Panc1 (cell line): ENCODE results near the gene LHFPL2. TPM values are rescaled to one million over a fixed set of nuclear protein-coding genes. Genes with fewer than 3 reads are reported as not detected.

Experiments used
- ATAC-seq: fragments of 200-7000 bp; cut with Tn5 transposase; 2 replicates; pipeline ENCODE4 v1.9.1; 2020; ENCODE audit warnings: mild to moderate bottlenecking, moderate library complexity
- BruUV-seq: library from RNA; stranded (reverse); fragments of 400-500 nt; replicated peaks from 2 replicates; lab custom pipeline; 2021; lab: Mats Ljungman, UMichigan
- CTCF ChIA-PET: fragments of 300-600 bp; sonication (Branson Sonifier 250); formaldehyde crosslinking; loops from one replicate; lab custom pipeline; 2022; ENCODE audit warnings: antibody characterized with exemption; lab: Charles Lee
- POLR2A ChIA-PET: fragments of 300-600 bp; sonication (Branson Sonifier 250); formaldehyde crosslinking; loops from one replicate; lab custom pipeline; 2022; ENCODE audit warnings: antibody characterized with exemption; lab: Charles Lee
- DNase-seq: peaks from one replicate; pipeline ENCODE4 v3.0.0-alpha.2; 2010; ENCODE audit warnings: low read depth, low spot score
- H3K27ac ChIP-seq: 2 replicates; pipeline ENCODE4 v1.5.1; 2011; ENCODE audit warnings: mild to moderate bottlenecking, low read length, inconsistent platforms
- H3K27me3 ChIP-seq: fragments of 200-500 bp; sonication (Bioruptor generic); 2 replicates; pipeline ENCODE4 v1.6.0; 2014; ENCODE audit warnings: low read length, inconsistent platforms; ENCODE audit not compliant: control insufficient read depth, insufficient read depth
- H3K36me3 ChIP-seq: fragments of 200-500 bp; sonication (Bioruptor generic); 2 replicates; pipeline ENCODE4 v1.5.1; 2014; ENCODE audit warnings: inconsistent platforms, mild to moderate bottlenecking, low read length, moderate library complexity; ENCODE audit not compliant: control insufficient read depth, insufficient read depth
- H3K4me1 ChIP-seq: 2 replicates; pipeline ENCODE4 v1.5.1; 2011; ENCODE audit warnings: inconsistent platforms, mild to moderate bottlenecking, low read length, moderate library complexity; ENCODE audit not compliant: control insufficient read depth, insufficient read depth
- H3K4me3 ChIP-seq, 2 experiments: 2 replicates each; pipeline ENCODE4 v1.5.1; 2011 to 2012; ENCODE audit warnings: low read depth in 2 of 2, low read length in 2 of 2, mild to moderate bottlenecking in 2 of 2, inconsistent platforms in 1 of 2, moderate library complexity in 1 of 2
- H3K9me3 ChIP-seq: fragments of 200-500 bp; sonication (Bioruptor generic); 2 replicates; pipeline ENCODE4 v1.5.1; 2014; ENCODE audit warnings: low read depth, mild to moderate bottlenecking, inconsistent platforms, low read length, moderate library complexity; ENCODE audit not compliant: control insufficient read depth, insufficient read depth
- POLR2AphosphoS5 ChIP-seq: IDR thresholded peaks from 2 replicates; pipeline ENCODE4 v1.6.1; 2012; ENCODE audit warnings: mild to moderate bottlenecking, low read depth, low read length, moderate library complexity
- SIN3A ChIP-seq: IDR thresholded peaks from 2 replicates; pipeline ENCODE4 v1.6.1; 2012; ENCODE audit warnings: low read depth, mild to moderate bottlenecking, low read length, moderate library complexity, borderline replicate concordance; ENCODE audit not compliant: insufficient read depth
- TCF7L2 ChIP-seq: IDR thresholded peaks from 2 replicates; pipeline ENCODE4 v1.6.1; 2011; ENCODE audit warnings: mild to moderate bottlenecking, low read depth, low read length, inconsistent platforms
- in situ Hi-C: cut with HindIII; loops from 2 replicates; pipeline ENCODE4 v1.10.0; 2016; ENCODE audit warnings: low sequenced_read_pairs, low pct_unique_long_range_greater_than_20kb
- intact Hi-C: fragments of 100-400 bp; cut with micrococcal nuclease; formaldehyde crosslinking; loops from one replicate; pipeline ENCODE4 v1.10.0; 2022; ENCODE audit not compliant: unreplicated experiment
- total RNA-seq: library from RNA; stranded (reverse); gene quantifications from one replicate; pipeline ENCODE4 v1.2.1, GENCODE V29; 2021; ENCODE audit not compliant: unreplicated experiment
- TF ChIP-seq, protein P1 (sequence below), 2 experiments: IDR thresholded peaks; 2 replicates each; pipeline ENCODE4 v1.6.1; 2011 to 2012; ENCODE audit warnings: low read depth in 2 of 2, control low read depth in 1 of 2, low read length in 1 of 2, mild to moderate bottlenecking in 1 of 2, moderate library complexity in 1 of 2; ENCODE audit not compliant: insufficient read depth in 1 of 2
- TF ChIP-seq, protein P2 (sequence below): fragments of 450-650 bp; IDR thresholded peaks from 2 replicates; pipeline ENCODE4 v1.5.1; 2017; ENCODE audit warnings: mild to moderate bottlenecking

The LHFPL2 gene
- total RNA-seq, 1 experiment from 2014 or later: 25.8 TPM

DNA sequence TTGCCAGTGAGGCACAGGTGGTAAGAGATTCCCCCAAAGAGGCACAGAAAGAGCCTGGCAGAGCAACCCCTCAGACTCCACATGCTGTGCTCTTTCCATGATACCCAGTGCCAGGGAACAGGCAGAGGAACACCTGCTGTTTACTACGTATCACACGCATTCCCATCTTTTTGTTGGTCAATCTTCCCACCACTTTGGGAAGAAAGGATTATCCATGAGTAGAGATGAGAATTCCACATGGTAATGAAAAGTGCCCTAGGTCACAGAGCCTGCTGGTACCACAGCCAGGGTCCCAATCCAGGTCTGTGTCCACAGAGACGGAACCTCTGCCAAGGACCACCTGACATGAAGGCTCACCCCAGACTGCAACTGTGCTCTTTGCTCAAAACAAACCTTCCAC lies 86.6 kb downstream of the LHFPL2 start:
- CTCF ChIA-PET: no interaction called here
- intact Hi-C loops: no loop called here

GRCh38 chr5:78561261-78561660 lies 87.3 kb downstream of the LHFPL2 start:
- H3K9me3 ChIP-seq: peaks cover 4% of the 10 kb centered on the region; the same call in 1 of the 2 replicates
- no peak overlapping the region for H3K4me3 ChIP-seq
- no peak for DNase-seq
- TF ChIP-seq, protein P1, sequence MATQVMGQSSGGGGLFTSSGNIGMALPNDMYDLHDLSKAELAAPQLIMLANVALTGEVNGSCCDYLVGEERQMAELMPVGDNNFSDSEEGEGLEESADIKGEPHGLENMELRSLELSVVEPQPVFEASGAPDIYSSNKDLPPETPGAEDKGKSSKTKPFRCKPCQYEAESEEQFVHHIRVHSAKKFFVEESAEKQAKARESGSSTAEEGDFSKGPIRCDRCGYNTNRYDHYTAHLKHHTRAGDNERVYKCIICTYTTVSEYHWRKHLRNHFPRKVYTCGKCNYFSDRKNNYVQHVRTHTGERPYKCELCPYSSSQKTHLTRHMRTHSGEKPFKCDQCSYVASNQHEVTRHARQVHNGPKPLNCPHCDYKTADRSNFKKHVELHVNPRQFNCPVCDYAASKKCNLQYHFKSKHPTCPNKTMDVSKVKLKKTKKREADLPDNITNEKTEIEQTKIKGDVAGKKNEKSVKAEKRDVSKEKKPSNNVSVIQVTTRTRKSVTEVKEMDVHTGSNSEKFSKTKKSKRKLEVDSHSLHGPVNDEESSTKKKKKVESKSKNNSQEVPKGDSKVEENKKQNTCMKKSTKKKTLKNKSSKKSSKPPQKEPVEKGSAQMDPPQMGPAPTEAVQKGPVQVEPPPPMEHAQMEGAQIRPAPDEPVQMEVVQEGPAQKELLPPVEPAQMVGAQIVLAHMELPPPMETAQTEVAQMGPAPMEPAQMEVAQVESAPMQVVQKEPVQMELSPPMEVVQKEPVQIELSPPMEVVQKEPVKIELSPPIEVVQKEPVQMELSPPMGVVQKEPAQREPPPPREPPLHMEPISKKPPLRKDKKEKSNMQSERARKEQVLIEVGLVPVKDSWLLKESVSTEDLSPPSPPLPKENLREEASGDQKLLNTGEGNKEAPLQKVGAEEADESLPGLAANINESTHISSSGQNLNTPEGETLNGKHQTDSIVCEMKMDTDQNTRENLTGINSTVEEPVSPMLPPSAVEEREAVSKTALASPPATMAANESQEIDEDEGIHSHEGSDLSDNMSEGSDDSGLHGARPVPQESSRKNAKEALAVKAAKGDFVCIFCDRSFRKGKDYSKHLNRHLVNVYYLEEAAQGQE (IDR thresholded peaks at IDR 0.05; ENCODE audit: insufficient read depth in 1 of 2, low read depth in 2 of 2, low read length in 1 of 2): no peak
- TF ChIP-seq SIN3A (no peak), POLR2AphosphoS5 (no peak), TCF7L2 (no peak)
- TF ChIP-seq, protein P2, sequence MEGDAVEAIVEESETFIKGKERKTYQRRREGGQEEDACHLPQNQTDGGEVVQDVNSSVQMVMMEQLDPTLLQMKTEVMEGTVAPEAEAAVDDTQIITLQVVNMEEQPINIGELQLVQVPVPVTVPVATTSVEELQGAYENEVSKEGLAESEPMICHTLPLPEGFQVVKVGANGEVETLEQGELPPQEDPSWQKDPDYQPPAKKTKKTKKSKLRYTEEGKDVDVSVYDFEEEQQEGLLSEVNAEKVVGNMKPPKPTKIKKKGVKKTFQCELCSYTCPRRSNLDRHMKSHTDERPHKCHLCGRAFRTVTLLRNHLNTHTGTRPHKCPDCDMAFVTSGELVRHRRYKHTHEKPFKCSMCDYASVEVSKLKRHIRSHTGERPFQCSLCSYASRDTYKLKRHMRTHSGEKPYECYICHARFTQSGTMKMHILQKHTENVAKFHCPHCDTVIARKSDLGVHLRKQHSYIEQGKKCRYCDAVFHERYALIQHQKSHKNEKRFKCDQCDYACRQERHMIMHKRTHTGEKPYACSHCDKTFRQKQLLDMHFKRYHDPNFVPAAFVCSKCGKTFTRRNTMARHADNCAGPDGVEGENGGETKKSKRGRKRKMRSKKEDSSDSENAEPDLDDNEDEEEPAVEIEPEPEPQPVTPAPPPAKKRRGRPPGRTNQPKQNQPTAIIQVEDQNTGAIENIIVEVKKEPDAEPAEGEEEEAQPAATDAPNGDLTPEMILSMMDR: no peak
- CTCF ChIA-PET: no interaction called here
- H3K36me3 ChIP-seq: no peaks in the 10 kb centered on the region
- no TSS peak for BruUV-seq
- intact Hi-C loops (no loop called here), in situ Hi-C loops (no loop called here)
- POLR2A ChIA-PET: no interaction called here
- H3K27ac ChIP-seq: no peak overlapping the region
- no peaks in the 10 kb centered on the region for H3K27me3 ChIP-seq
- H3K4me1 ChIP-seq: no peaks in the 10 kb centered on the region
- no peak for ATAC-seq

More for the DNA sequence above, 86.6 kb downstream of the LHFPL2 start:
- TF ChIP-seq TCF7L2 (no peak), POLR2AphosphoS5 (no peak), SIN3A (no peak)
- TF ChIP-seq, protein P2: no peak
- Histone ChIP-seq H3K36me3 (no peaks in the 10 kb centered on the region), H3K4me1 (no peaks in the 10 kb centered on the region), H3K4me3 (no peak overlapping the region), H3K27me3 (no peaks in the 10 kb centered on the region), H3K9me3 (peaks cover 4% of the 10 kb centered on the region; the same call in 1 of the 2 replicates), H3K27ac (no peak overlapping the region)
- in situ Hi-C loops: no loop called here
- ATAC-seq (no peak), DNase-seq (no peak)
- no TSS peak for BruUV-seq
- POLR2A ChIA-PET: no interaction called here
